C4-2B (cell line): ENCODE results near the gene CMPK2.

Experiments
- H3K27ac ChIP-seq: fragments of 450-650 bp; 2 replicates; pipeline ENCODE4 v1.5.1; 2017
- ZFX ChIP-seq: fragments of 450-650 bp; IDR thresholded peaks from 2 replicates; pipeline ENCODE4 v1.6.1; 2017
- TF ChIP-seq, protein P1 (sequence below): fragments of 450-650 bp; conservative IDR thresholded peaks from 2 replicates; pipeline ENCODE4 v1.5.1; 2017; ENCODE audit warnings: mild to moderate bottlenecking

Gene CMPK2

DNA sequence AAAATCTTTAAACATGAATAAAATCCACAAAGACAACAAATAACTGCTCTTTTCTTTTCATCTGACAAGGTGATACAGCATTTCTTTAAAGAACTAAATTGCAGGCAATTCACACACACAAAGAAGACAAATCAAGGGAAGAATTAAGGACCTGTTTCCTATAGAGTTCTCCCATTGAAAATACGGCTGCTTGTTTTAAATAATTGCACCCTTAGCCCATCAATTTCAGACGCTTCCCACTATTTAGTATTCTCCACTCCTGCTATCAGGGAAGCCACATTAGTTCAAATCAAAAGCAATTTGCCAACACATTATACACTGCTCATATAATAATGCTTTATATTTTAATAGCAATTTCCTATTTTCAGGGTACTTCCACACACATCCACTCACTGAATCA is 11.3 kb downstream of the CMPK2 start:
- H3K27ac ChIP-seq: no peak overlapping the region
- TF ChIP-seq, protein P1, sequence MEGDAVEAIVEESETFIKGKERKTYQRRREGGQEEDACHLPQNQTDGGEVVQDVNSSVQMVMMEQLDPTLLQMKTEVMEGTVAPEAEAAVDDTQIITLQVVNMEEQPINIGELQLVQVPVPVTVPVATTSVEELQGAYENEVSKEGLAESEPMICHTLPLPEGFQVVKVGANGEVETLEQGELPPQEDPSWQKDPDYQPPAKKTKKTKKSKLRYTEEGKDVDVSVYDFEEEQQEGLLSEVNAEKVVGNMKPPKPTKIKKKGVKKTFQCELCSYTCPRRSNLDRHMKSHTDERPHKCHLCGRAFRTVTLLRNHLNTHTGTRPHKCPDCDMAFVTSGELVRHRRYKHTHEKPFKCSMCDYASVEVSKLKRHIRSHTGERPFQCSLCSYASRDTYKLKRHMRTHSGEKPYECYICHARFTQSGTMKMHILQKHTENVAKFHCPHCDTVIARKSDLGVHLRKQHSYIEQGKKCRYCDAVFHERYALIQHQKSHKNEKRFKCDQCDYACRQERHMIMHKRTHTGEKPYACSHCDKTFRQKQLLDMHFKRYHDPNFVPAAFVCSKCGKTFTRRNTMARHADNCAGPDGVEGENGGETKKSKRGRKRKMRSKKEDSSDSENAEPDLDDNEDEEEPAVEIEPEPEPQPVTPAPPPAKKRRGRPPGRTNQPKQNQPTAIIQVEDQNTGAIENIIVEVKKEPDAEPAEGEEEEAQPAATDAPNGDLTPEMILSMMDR: no peak
- TF ChIP-seq ZFX: no peak

GRCh38 chr2:6852195-6852594 is 13.5 kb downstream of the CMPK2 start:
- H3K27ac ChIP-seq: no peak overlapping the region
- no peak for TF ChIP-seq ZFX
- TF ChIP-seq, protein P1: no peak

- no peak for TF ChIP-seq ZFX
- TF ChIP-seq, protein P1: no peak
These were observed 18.6 kb downstream of the CMPK2 start for GRCh38 chr2:6846967-6847681.

GRCh38 chr2:6846540-6846939 is 19.2 kb downstream of the CMPK2 start:
- H3K27ac ChIP-seq: no peak overlapping the region
- no peak for TF ChIP-seq ZFX
- TF ChIP-seq, protein P1: no peak

More at GRCh38 chr2:6846967-6847681, 18.6 kb downstream of the CMPK2 start:
- H3K27ac ChIP-seq: no peak overlapping the region

DNA sequence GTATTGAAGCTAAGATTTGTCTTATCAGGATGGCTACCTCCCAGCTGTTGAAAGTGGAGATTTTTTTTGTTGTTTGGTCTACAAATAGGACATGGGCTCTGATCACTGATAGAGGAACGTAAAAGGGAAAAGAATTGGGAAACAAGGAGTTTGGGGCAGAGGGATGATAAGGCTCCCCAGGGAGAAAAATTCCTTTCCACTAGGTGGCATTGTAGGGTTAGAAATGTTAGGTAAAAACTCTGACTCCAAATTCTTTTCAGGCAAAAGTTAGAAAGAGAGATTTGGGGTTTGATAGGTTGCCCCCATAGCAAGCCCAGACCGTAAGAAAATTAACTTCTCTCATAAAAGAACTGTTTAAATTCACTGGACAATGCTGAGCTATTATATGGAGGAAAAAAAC is 19.8 kb downstream of the CMPK2 start:
- no peak overlapping the region for H3K27ac ChIP-seq
- TF ChIP-seq ZFX: no peak
- TF ChIP-seq, protein P1: peak; percentile 20

DNA sequence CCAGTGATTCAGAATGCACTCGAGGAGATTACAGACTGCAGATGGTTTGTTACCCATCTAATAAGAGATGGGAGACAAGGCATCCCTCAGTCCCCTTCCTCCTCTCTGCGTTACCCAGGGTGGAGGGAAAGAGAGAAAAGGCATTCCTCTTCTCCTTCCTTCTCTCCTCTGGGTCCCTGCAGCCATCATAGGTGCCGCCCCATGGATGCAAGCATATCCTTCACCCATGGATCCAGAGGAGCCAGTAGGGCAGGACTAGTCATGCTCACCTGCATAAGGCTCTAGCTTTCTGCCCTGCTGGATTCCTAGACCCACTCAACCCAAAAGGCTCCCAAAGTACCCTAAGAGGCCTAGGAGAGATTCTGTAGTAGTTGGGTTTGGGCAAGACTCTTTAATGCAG is 20.4 kb downstream of the CMPK2 start:
- no peak for TF ChIP-seq ZFX
- TF ChIP-seq, protein P1: no peak
- no peak overlapping the region for H3K27ac ChIP-seq

DNA sequence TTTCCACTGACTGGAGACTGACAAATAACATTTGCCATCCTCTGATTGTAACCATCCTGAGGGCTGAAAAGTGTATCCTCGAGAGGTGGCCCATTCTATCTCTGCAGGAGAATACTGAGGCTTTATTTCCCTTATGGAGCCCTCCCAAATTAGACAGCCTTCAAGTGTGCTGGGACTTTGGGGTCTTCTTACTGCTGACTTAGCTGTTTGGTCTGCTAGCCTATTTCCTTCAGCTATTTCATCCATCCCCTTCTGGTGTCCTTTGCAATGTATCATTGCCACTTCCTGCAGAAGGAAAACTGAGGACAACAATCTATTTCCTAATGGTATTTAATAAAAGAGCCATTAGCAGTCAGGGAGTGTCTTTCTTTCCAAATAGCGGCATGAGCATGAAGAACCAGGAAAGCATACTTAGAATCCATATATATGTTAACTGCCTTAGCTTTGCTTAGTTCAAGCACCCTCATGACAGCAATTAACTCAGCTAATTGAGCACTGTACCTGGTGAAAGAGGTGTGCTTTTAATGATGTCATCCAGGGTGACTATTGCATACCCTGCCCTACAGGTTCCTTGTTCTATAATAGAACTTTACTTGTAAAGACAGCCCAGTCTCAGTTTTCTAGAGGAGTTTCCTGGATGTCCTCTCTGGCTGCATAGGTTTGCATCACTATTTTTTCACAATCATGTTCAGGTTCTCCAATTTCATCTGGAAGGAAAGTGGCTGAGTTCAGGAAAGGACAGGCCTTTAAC is 24.0 kb downstream of the CMPK2 start:
- no peak overlapping the region for H3K27ac ChIP-seq
- TF ChIP-seq, protein P1: no peak
- no peak for TF ChIP-seq ZFX
